ENCODE measurements around the gene MSLN.

MSLN gene

DNA sequence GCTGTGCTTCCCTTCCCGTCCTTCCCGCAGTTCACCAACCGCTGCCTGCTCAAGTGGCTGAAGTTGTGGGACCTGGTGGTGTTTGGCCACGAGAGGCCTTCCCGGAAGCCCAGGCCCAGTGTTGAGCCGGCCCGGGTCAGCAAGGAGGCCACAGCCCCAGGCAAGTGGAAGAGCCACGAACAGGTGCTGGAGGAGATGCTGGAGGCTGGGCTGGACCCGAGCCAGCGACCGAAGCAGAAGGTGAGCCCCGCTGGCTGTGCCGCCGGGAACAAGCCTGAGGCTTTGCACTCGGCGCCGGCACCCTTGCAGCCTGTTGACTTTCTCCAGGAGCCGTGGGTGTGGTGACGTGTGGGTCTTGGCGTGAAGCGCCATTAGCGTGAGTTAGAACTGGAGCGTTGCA is 30.6 kb downstream of the MSLN start:
- Histone ChIP-seq H3K4me3 (ENCODE audit: low read length) (no peak overlapping the region), H3K9me3 (ENCODE audit: control insufficient read depth, low read length) (no peaks in the 10 kb centered on the region)

DNA sequence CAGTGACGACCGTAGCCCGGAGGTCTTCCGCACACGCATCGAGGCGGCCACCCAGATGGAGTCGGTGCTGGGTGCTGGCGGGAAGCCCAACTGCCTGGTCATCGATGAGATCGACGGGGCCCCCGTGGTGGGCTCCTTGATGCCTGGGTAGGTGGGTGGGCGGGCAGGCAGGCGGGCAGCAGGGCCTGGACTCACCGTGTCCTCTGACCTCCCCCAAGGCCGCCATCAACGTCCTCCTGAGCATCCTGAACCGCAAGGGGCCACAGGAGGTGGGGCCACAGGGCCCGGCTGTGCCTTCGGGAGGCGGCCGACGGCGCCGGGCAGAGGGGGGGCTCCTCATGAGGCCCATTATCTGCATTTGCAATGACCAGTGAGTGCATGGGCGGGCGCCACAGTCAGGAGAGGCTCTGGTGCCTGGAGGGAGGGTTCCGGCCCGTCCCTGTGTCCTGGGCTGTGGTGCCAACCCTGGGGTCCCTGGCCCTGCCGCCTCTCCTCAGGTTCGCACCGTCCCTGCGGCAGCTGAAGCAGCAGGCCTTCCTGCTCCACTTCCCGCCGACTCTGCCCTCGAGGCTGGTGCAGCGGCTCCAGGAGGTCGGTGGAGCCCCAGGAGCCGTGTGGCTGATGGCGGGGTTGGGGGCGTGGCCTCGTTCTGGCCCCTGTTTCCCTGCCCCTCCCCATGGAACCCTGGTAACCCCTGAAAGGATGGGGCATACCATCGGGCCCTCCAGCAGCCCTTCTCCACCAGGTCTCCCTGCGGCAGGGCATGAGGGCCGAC is 31.9 kb downstream of the MSLN start:
- Histone ChIP-seq H3K36me3 (ENCODE audit: control insufficient read depth, insufficient read depth, low read length, severe bottlenecking) (no peaks in the 10 kb centered on the region), H3K27me3 (replicated peaks; ENCODE audit: control insufficient read depth, insufficient read depth, low read length) (no peaks in the 10 kb centered on the region), H3K9me3 (ENCODE audit: control insufficient read depth, low read length) (no peaks in the 10 kb centered on the region), H3K4me1 (ENCODE audit: control insufficient read depth, insufficient read depth, low read length) (peaks cover 2% of the 10 kb centered on the region), H3K4me3 (ENCODE audit: low read length) (no peak overlapping the region), H3K9ac (ENCODE audit: low read length) (no peak overlapping the region)
- no peak for DNase-seq (ENCODE audit: low read depth)

More for the DNA sequence above, 30.6 kb downstream of the MSLN start:
- Histone ChIP-seq H3K36me3 (ENCODE audit: control insufficient read depth, insufficient read depth, low read length, severe bottlenecking) (peaks cover 4% of the 10 kb centered on the region), H3K27me3 (replicated peaks; ENCODE audit: control insufficient read depth, insufficient read depth, low read length) (no peaks in the 10 kb centered on the region), H3K4me1 (ENCODE audit: control insufficient read depth, insufficient read depth, low read length) (peaks cover 7% of the 10 kb centered on the region), H3K9ac (ENCODE audit: low read length) (no peak overlapping the region)
- no peak for DNase-seq (ENCODE audit: low read depth)

DNA sequence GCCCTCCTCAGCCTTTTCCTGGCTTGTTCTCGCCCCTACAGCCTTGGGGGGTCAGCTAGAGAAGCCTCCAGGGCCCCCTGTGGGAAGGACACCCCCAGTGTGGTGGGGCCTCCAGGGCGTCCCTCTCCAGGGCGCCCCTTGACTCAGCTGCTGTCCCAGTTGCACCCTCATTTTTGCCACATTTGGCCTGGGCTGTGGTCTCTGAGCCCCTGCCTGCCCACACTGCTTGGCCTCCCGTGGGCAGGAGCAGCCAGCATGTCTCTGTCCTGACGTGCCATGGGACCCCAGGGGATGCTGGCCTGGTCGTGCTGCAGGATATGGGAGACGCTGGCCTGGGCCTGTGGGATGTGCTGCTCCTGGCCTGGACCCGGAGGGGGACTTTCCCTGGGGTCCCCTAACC is 32.9 kb downstream of the MSLN start:
- DNase-seq (ENCODE audit: low read depth) = no peak
- no peaks in the 10 kb centered on the region for H3K36me3 ChIP-seq (ENCODE audit: control insufficient read depth, insufficient read depth, low read length, severe bottlenecking)
- no peak overlapping the region for H3K4me3 ChIP-seq (ENCODE audit: low read length)
- no peaks in the 10 kb centered on the region for H3K4me1 ChIP-seq (ENCODE audit: control insufficient read depth, insufficient read depth, low read length)
- no peaks in the 10 kb centered on the region for H3K9me3 ChIP-seq (ENCODE audit: control insufficient read depth, low read length)
- H3K9ac ChIP-seq (ENCODE audit: low read length) = no peak overlapping the region
- H3K27me3 ChIP-seq (replicated peaks; ENCODE audit: control insufficient read depth, insufficient read depth, low read length) = no peaks in the 10 kb centered on the region

DNA sequence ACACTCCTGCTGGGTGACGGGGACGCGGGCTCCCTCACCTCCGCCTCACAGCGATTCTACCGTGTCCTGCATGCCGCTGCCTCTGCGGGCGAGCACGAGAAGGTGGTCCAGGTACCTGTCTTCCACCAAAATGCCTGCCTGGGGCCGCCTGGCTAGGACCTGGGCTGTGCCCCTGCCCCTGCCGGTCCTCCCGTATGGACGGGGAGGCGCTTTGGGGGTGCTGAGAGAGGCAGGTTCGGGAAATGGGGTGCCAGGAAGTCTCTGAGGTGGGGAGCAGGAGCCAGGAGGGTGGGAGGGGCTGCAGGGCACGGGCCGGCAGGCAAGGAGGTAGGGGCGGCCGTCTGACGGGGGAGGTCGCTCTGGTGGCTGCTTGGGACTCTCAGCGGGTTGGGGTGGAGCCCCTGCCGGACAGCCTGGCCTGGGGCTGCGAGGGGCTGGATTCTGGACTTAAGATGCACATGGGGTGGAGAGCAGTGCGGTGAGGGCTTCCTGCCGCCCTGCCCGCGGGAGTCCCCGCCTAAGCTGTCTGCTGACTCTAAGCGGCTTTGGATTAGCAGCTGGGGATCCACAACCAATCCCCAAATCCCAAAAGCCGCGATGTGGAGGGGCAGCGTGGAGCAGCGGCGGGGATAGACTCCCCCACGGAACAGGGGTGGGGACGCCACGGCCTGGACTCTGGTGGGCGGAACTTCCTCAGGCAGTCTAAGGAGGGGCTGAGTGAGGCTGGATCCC is 33.7 kb downstream of the MSLN start:
- no peaks in the 10 kb centered on the region for H3K4me1 ChIP-seq (ENCODE audit: control insufficient read depth, insufficient read depth, low read length)
- no peak overlapping the region for H3K9ac ChIP-seq (ENCODE audit: low read length)
- no peak for DNase-seq (ENCODE audit: low read depth)
- H3K4me3 ChIP-seq (ENCODE audit: low read length) = no peak overlapping the region
- peaks cover 3% of the 10 kb centered on the region for H3K27me3 ChIP-seq (replicated peaks; ENCODE audit: control insufficient read depth, insufficient read depth, low read length)
- H3K9me3 ChIP-seq (ENCODE audit: control insufficient read depth, low read length) = no peaks in the 10 kb centered on the region
- H3K36me3 ChIP-seq (ENCODE audit: control insufficient read depth, insufficient read depth, low read length, severe bottlenecking) = no peaks in the 10 kb centered on the region

DNA sequence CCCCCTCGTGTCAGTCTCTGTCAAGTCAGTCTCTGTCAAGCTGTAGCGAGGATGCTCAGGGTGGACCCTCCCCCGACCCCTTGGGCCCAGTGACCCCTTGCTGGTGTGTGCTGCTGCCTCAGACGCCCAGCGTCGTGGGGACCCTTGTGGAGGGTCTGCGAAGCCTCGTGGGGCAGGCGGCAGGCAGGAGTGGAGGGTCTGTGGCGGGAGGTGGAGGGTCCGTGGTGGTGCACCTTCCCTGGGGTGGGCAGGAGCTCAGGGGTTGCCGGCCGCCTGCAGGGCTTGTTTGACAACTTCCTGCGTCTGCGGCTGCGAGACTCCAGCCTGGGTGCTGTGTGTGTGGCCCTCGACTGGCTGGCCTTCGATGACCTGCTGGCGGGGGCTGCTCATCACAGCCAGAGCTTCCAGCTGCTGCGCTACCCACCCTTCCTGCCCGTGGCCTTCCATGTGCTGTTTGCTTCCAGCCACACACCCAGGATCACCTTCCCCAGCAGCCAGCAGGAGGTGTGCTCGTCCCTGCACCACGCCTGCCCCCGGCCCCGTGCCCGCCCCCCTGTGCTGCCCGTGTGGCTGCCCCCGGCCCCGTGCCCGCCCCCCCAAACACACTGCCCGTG is 34.4 kb downstream of the MSLN start:
- H3K9me3 ChIP-seq (ENCODE audit: control insufficient read depth, low read length) = no peaks in the 10 kb centered on the region
- no peaks in the 10 kb centered on the region for H3K36me3 ChIP-seq (ENCODE audit: control insufficient read depth, insufficient read depth, low read length, severe bottlenecking)
- no peak overlapping the region for H3K4me3 ChIP-seq (ENCODE audit: low read length)
- H3K9ac ChIP-seq (ENCODE audit: low read length) = no peak overlapping the region
- H3K4me1 ChIP-seq (ENCODE audit: control insufficient read depth, insufficient read depth, low read length) = no peaks in the 10 kb centered on the region
- DNase-seq (ENCODE audit: low read depth) = no peak
- H3K27me3 ChIP-seq (replicated peaks; ENCODE audit: control insufficient read depth, insufficient read depth, low read length) = peaks cover 6% of the 10 kb centered on the region

DNA sequence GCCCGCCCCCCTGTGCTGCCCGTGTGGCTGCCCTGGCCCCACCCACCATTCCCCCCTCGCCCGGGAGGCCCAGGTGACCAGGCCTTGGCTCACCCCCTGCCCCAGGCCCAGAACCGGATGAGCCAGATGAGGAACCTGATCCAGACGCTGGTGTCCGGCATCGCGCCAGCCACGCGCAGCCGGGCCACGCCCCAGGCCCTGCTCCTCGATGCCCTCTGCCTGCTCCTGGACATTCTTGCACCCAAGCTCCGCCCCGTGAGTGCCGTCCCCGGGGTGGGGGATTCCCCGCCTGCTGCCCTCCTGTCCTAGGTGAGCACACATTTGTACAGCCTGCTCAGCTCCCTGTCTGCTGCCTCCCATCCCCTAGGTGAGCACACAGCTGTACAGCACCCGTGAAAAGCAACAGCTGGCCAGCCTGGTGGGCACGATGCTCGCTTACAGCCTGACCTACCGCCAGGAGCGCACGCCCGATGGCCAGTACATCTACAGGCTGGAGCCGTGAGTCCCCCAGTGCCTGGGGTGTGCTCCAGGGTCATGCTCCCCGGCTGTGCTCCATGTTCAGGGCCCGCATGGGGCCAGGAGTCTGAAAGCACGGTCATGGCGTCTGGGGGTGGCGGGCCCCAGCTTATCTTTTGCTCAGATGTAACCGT is 35.2 kb downstream of the MSLN start:
- Histone ChIP-seq H3K9ac (ENCODE audit: low read length) (no peak overlapping the region), H3K9me3 (ENCODE audit: control insufficient read depth, low read length) (no peaks in the 10 kb centered on the region), H3K36me3 (ENCODE audit: control insufficient read depth, insufficient read depth, low read length, severe bottlenecking) (no peaks in the 10 kb centered on the region), H3K4me3 (ENCODE audit: low read length) (no peak overlapping the region), H3K4me1 (ENCODE audit: control insufficient read depth, insufficient read depth, low read length) (no peaks in the 10 kb centered on the region), H3K27me3 (replicated peaks; ENCODE audit: control insufficient read depth, insufficient read depth, low read length) (peaks cover 7% of the 10 kb centered on the region)
- DNase-seq (ENCODE audit: low read depth) = no peak

DNA sequence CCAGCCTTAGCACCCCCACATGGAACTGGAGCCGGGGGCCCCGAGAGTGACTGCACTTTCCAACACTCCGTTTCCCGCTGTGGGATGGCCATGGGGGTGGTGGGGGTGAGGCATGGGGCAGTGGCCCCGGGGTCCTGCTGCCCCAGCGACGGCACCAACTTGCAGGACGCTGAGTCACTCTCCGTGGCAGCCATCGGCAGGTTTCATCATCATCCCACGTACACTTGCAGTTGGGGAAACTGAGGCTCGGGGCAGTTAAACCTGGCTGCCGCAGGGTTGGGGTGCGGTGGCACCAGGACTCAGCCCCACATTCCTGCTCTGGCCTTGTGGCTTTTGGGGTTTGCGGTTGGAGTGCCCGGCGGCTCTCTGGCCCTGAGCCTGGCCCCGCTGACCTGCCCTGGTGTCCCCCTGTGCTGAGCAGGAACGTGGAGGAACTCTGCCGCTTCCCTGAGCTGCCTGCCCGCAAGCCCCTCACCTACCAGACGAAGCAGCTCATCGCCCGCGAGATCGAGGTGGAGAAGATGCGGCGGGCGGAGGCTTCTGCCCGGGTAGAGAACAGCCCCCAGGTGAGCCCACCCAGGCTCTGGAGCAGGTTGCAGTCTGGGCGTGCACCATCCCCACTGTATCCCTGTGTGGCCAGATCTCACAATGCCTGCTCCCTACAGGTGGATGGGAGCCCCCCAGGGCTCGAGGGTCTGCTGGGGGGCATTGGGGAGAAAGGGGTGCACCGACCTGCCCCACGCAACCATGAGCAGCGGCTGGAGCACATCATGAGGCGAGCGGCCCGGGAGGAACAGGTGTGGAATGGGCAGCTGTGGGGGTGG is 36.0 kb downstream of the MSLN start:
- Histone ChIP-seq H3K4me1 (ENCODE audit: control insufficient read depth, insufficient read depth, low read length) (no peaks in the 10 kb centered on the region), H3K27me3 (replicated peaks; ENCODE audit: control insufficient read depth, insufficient read depth, low read length) (peaks cover 14% of the 10 kb centered on the region), H3K4me3 (ENCODE audit: low read length) (no peak overlapping the region), H3K36me3 (ENCODE audit: control insufficient read depth, insufficient read depth, low read length, severe bottlenecking) (no peaks in the 10 kb centered on the region), H3K9me3 (ENCODE audit: control insufficient read depth, low read length) (no peaks in the 10 kb centered on the region), H3K9ac (ENCODE audit: low read length) (no peak overlapping the region)
- DNase-seq (ENCODE audit: low read depth) = no peak

DNA sequence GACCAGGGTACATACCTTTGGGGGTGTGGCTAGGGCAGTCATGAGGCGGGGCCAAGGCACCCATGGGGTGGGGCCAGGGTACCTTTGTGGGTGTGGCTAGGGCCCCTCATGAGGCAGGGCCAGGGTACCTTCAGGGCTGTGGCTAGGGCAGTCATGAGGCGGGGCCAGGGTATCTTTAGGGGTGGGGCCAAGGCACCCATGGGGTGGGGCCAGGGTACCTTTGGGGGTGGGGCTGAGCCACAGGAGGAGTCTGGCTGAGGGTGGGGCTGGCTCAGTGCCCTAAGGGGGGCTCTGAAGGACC is 36.5 kb downstream of the MSLN start:
- Histone ChIP-seq H3K4me1 (ENCODE audit: control insufficient read depth, insufficient read depth, low read length) (no peaks in the 10 kb centered on the region), H3K27me3 (replicated peaks; ENCODE audit: control insufficient read depth, insufficient read depth, low read length) (peaks cover 19% of the 10 kb centered on the region), H3K36me3 (ENCODE audit: control insufficient read depth, insufficient read depth, low read length, severe bottlenecking) (no peaks in the 10 kb centered on the region), H3K4me3 (ENCODE audit: low read length) (no peak overlapping the region), H3K9ac (ENCODE audit: low read length) (no peak overlapping the region), H3K9me3 (ENCODE audit: control insufficient read depth, low read length) (no peaks in the 10 kb centered on the region)
- no peak for DNase-seq (ENCODE audit: low read depth)

DNA sequence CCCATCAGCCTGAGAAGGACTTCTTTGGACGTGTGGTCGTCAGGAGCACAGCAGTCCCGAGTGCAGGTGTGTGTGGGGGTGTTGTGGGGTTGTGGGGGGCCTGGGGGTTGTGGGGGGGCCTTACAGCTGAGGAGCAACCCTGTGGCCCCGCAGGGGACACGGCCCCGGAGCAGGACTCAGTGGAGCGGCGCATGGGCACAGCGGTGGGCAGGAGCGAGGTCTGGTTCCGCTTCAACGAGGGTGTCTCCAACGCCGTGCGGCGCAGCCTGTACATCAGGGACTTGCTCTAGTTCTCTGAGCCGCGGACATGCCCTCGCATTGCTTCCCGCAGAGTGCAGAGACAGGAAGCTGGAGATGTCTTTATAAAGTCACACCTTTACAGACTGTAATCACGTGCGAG is 37.2 kb downstream of the MSLN start:
- Histone ChIP-seq H3K4me3 (ENCODE audit: low read length) (no peak overlapping the region), H3K9me3 (ENCODE audit: control insufficient read depth, low read length) (no peaks in the 10 kb centered on the region), H3K36me3 (ENCODE audit: control insufficient read depth, insufficient read depth, low read length, severe bottlenecking) (no peaks in the 10 kb centered on the region), H3K9ac (ENCODE audit: low read length) (no peak overlapping the region), H3K4me1 (ENCODE audit: control insufficient read depth, insufficient read depth, low read length) (no peaks in the 10 kb centered on the region), H3K27me3 (replicated peaks; ENCODE audit: control insufficient read depth, insufficient read depth, low read length) (peaks cover 26% of the 10 kb centered on the region)
- DNase-seq (ENCODE audit: low read depth) = no peak

DNA sequence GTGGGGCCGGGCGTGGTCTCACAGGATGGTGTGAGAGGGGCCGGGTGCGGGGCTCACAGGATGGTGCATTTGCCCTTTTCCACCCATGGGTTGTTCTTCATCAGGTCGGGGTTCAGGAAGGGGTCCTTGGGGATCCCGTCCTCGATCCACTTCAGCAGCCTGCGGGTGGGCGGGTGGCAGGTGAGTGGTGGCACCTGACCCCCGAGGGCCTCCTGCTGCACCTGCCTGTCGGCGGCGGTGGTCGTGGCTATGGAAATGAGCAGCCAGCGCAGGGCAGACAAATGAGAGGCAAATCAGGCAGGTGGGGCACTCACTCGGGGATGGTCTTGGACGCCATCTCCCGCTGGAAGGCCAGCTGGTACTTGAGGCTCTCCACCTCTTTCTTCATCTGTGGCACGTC is 38.1 kb downstream of the MSLN start:
- DNase-seq (ENCODE audit: low read depth) = no peak
- no peak overlapping the region for H3K9ac ChIP-seq (ENCODE audit: low read length)
- peaks cover 34% of the 10 kb centered on the region for H3K27me3 ChIP-seq (replicated peaks; ENCODE audit: control insufficient read depth, insufficient read depth, low read length)
- H3K9me3 ChIP-seq (ENCODE audit: control insufficient read depth, low read length) = no peaks in the 10 kb centered on the region
- no peaks in the 10 kb centered on the region for H3K36me3 ChIP-seq (ENCODE audit: control insufficient read depth, insufficient read depth, low read length, severe bottlenecking)
- no peak overlapping the region for H3K4me3 ChIP-seq (ENCODE audit: low read length)
- H3K4me1 ChIP-seq (ENCODE audit: control insufficient read depth, insufficient read depth, low read length) = no peaks in the 10 kb centered on the region

Measured in adipocyte (in vitro differentiated cells).